Esophagus (tissue), 2 donors: Measurements from ENCODE around the gene PLXNC1. TPM values are rescaled to one million over a fixed set of nuclear protein-coding genes. Genes with fewer than 3 reads are reported as not detected.

Experiments used
- H3K27ac ChIP-seq, 2 donors: one replicate each; pipeline ENCODE4 v1.5.1; 2013; ENCODE audit warnings: low read depth in 2 of 2, mild to moderate bottlenecking in 2 of 2, inconsistent platforms in 1 of 2, low read length in 1 of 2, moderate library complexity in 1 of 2
- H3K27me3 ChIP-seq, 2 donors: one replicate each; pipeline ENCODE4 v1.6.1; 2013; ENCODE audit warnings: low read length in 2 of 2, control low read depth in 1 of 2, mild to moderate bottlenecking in 1 of 2; ENCODE audit not compliant: insufficient read depth in 2 of 2, control insufficient read depth in 1 of 2
- H3K36me3 ChIP-seq, 2 donors: one replicate each; pipeline ENCODE4 v1.6.1; 2013; ENCODE audit warnings: low read length in 1 of 2; ENCODE audit not compliant: control insufficient read depth in 2 of 2, insufficient read depth in 2 of 2
- H3K4me1 ChIP-seq, 2 donors: one replicate each; pipeline ENCODE4 v1.6.1; 2013; ENCODE audit warnings: low read length in 1 of 2; ENCODE audit not compliant: control insufficient read depth in 2 of 2, insufficient read depth in 2 of 2
- H3K4me3 ChIP-seq, 2 donors: one replicate each; pipeline ENCODE4 v1.5.1; 2013; ENCODE audit warnings: low read length in 2 of 2, mild to moderate bottlenecking in 2 of 2, low read depth in 1 of 2, moderate library complexity in 1 of 2
- H3K9me3 ChIP-seq, 2 donors: one replicate each; pipeline ENCODE4 v1.6.1; 2013; ENCODE audit warnings: mild to moderate bottlenecking in 2 of 2, low read depth in 1 of 2, low read length in 1 of 2, moderate library complexity in 1 of 2; ENCODE audit not compliant: control insufficient read depth in 2 of 2, insufficient read depth in 1 of 2
- WGBS, 2 donors: extraction: QIAGEN DNeasy Blood & Tissue Kit; methylation state at CpG; one replicate each; pipeline ENCODE4 v1.1.7; 2013; 5-methylcytosine and 5-hydroxymethylcytosine counted together
- polyA plus RNA-seq, 2 donors: library from polyadenylated mRNA; stranded (reverse); fragments of 200-250 nt; gene quantifications; one replicate each; pipeline ENCODE4 v1.2.3, GENCODE V29; 2013
- donor health status: healthy with polysubstance abuse.
- donor health status: Bipolar disorder and iron deficiency.

PLXNC1 gene
- polyA plus RNA-seq, 2 donors, result 0.24 to 0.41 TPM

DNA sequence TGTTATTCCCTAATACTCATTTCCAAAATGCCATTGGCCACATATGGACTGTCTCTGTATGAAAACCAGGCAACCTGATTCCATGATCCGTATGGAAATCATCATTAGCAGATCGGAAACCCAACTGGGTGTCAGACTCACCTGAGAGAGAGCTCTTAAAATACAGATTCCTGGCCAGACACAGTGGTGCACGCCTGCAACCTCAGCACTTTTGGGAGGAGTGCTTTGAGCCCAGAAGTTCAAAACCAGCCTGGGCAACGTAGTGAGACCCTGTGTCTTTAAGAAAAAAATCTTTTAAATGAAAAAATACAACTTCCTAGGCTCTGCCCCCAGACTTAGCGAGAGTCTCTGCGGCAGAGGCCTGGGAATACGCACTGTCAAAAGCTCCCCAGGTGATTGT, 37.4 kb downstream of the PLXNC1 start:
- Histone ChIP-seq H3K4me3 (no peak overlapping the region), H3K4me1 (no peaks in the 10 kb centered on the region), H3K36me3 (no peaks in the 10 kb centered on the region), H3K9me3 (no peaks in the 10 kb centered on the region), H3K27me3 (no peaks in the 10 kb centered on the region), H3K27ac (no peak overlapping the region)
- 89 to 91% methylated on average over 7 of the region's 7 CpGs for WGBS, 2 donors

DNA sequence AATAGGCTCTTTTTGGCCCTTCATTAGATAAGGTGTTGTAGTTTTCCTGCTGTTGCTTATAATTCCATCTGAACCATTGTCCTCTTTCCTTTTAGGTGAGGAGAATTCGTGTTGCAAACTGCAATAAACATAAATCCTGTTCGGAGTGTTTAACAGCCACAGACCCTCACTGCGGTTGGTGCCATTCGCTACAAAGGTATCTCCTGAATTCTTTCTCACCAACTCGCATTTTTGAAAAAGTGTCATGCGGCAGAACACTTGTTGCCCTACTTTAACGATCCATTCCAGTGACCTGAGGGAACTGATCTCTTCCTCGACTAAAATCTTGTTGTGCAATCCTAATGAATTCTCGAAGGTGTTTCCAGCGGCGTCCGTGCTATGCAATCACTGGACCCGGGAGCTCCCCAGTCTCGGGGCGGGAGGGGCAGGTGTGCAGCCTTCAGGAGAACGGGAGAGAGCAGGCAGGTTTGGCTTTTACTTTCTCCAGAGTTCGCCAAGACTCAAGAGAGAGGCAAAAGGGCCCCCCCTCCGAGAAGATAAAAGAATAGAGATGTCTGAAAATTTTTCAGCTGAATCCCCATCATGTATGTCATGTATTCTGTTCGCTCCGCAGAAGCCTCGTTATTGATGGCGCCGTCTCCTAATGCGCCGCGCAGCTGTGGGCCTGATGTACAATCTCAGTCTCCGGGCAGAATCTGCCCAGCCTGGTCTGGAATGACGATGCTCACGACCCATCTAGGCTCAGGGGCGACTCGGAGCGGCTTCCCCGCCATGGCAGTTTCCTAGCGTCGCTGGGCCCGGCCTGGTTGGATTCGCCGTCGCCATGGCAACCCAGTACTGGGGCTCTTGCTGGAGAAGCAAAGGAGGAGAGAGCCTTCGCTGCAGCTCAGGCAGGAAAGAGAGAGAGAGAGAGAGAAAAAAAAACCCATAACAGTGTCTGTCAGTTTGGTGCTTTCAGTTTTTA, 38.2 kb downstream of the PLXNC1 start:
- no peaks in the 10 kb centered on the region for H3K27me3 ChIP-seq
- no peak overlapping the region for H3K27ac ChIP-seq
- no peaks in the 10 kb centered on the region for H3K9me3 ChIP-seq
- 59 to 63% methylated on average over 40 of the region's 40 CpGs for WGBS, 2 donors
- no peak overlapping the region for H3K4me3 ChIP-seq
- no peaks in the 10 kb centered on the region for H3K4me1 ChIP-seq
- H3K36me3 ChIP-seq, result no peaks in the 10 kb centered on the region

DNA sequence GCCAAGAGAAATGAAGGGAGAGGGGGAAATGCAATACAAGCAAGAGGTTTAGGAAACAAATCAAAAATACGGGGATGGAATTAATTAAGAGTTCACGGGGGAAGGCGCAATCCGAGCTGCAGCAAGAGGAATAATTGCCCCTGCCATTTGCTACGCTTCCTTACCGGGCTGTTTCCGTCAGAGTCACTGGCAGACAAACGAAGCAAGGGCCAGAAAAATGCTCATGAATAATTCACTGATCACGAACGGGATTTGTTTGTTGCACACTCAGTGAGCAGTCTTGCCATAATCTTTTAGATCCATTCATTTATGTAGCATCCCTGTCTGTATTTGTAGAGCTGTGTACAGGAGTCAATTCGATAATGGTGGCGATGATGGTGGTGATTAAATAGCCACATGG, 39.0 kb downstream of the PLXNC1 start:
- no peaks in the 10 kb centered on the region for H3K4me1 ChIP-seq
- no peaks in the 10 kb centered on the region for H3K27me3 ChIP-seq
- H3K4me3 ChIP-seq, result no peak overlapping the region
- H3K9me3 ChIP-seq, result no peaks in the 10 kb centered on the region
- WGBS, 2 donors, result 65 to 69% methylated on average over 12 of the region's 12 CpGs
- H3K27ac ChIP-seq, result no peak overlapping the region
- H3K36me3 ChIP-seq, result no peaks in the 10 kb centered on the region

DNA sequence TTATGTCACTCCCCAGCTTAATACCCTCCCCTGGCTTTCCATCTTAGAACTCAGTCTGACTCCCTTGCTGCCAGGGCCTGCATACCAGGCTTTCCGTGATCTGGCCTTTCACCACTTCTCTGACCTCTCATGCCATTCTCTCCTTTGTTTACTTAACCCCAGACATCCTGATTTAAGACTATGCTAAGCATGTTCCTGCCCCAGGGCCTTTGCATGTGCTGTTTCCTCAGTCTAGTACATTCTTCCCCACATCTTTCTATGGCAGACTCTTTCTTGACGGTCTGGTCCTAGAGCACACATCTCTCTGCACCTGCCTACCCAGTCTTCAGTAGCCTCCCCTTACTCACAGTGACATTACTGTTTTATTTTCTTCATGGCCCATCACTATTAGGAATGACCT, 42.2 kb downstream of the PLXNC1 start:
- Histone ChIP-seq H3K9me3 (peaks cover 2 to 3% of the 10 kb centered on the region in 2 donors), H3K27me3 (no peaks in the 10 kb centered on the region), H3K4me1 (no peaks in the 10 kb centered on the region), H3K27ac (no peak overlapping the region), H3K36me3 (no peaks in the 10 kb centered on the region), H3K4me3 (no peak overlapping the region)
- WGBS, 2 donors, result 45 to 62% methylated on average over 2 of the region's 2 CpGs

DNA sequence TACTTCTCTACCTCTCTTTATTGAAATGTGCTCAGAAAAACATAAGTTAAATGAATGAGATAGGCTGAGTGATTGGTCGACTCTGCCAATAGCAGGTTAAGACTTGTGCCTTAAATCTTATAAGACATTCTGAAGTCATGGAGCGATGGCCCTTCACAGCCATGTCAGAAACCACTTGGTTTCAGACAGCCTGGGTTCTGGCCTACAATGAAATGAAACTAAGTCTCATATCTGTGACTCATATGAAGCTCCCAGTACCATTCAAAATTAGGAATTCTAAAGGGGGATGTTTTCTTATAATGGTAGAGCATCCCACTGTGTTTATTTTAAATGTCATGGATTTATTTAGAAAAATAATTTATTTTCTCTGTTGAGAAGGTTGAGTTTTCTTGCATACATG, 42.6 kb downstream of the PLXNC1 start:
- Histone ChIP-seq H3K9me3 (peaks cover 2 to 3% of the 10 kb centered on the region in 2 donors), H3K4me1 (no peaks in the 10 kb centered on the region), H3K27me3 (no peaks in the 10 kb centered on the region), H3K27ac (no peak overlapping the region), H3K36me3 (no peaks in the 10 kb centered on the region), H3K4me3 (no peak overlapping the region)
- WGBS, 2 donors, result 90 to 97% methylated on average over 2 of the region's 2 CpGs

DNA sequence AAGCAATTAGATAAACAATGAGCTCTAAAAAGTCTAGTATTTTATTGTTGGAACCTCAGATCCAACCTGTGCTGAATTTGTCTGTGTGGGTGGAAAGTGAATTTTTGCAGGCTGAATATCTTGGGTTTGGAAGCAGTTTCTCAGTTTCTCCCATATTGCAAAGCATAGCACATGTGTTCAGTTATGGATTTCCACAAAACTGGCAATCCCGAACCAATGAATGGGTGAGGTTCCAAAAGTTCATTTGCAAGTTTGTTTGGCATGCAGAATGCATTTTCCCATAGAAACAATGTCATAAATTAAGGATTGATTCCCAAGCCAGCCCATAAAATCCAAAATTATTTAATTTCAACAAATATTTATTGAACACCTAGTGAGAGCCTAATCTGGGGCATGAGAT, 43.4 kb downstream of the PLXNC1 start:
- WGBS, 2 donors, result 89 to 97% methylated on average over 1 of the region's 1 CpG
- Histone ChIP-seq H3K9me3 (peaks cover 2 to 3% of the 10 kb centered on the region in 2 donors), H3K27me3 (no peaks in the 10 kb centered on the region), H3K4me1 (no peaks in the 10 kb centered on the region), H3K4me3 (no peak overlapping the region), H3K27ac (no peak overlapping the region), H3K36me3 (no peaks in the 10 kb centered on the region)

DNA sequence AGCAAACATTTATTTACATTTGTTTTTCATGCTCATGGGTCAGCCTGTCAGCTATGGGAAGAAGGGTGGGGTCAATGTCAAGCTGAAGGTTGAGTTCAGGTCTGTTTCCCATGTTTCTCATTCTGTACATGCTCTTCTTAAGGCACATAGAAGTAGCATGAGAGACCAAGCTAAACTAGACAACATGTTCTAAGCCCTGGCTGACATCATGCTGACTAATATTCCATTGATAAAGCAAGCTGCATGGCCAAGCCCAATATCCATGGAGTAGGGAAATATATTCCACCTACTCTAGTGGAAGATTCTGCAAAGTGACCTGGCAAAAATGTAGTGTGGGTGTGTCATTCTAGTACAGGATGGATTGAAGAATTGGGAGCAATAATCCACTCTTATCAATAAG, 44.1 kb downstream of the PLXNC1 start:
- Histone ChIP-seq H3K9me3 (peaks cover 2 to 3% of the 10 kb centered on the region in 2 donors), H3K4me3 (no peak overlapping the region), H3K36me3 (no peaks in the 10 kb centered on the region), H3K27ac (no peak overlapping the region), H3K4me1 (no peaks in the 10 kb centered on the region), H3K27me3 (no peaks in the 10 kb centered on the region)

DNA sequence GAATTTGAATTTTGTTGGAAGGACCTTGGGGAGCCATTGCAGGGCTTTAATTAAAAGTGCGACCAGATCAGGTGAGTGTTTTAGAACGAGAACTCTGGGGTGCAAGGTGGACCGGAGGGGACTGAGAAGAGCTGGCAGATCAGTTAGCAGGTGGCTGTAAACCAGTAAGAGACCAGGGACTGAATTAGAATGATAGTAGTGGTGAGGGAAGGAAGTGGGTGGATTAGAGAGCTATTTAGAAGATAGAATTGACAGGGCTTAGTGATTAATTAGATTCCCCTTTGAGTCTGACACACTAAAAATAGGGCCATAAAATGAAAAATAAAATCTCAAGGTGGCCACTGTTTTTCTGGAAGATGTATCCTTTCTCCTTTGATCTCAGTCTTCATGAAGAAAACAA, 44.8 kb downstream of the PLXNC1 start:
- Histone ChIP-seq H3K4me1 (no peaks in the 10 kb centered on the region), H3K27me3 (no peaks in the 10 kb centered on the region), H3K36me3 (no peaks in the 10 kb centered on the region), H3K4me3 (no peak overlapping the region), H3K27ac (no peak overlapping the region), H3K9me3 (peaks cover 2 to 3% of the 10 kb centered on the region in 2 donors)
- WGBS, 2 donors, result 83 to 87% methylated on average over 3 of the region's 3 CpGs

DNA sequence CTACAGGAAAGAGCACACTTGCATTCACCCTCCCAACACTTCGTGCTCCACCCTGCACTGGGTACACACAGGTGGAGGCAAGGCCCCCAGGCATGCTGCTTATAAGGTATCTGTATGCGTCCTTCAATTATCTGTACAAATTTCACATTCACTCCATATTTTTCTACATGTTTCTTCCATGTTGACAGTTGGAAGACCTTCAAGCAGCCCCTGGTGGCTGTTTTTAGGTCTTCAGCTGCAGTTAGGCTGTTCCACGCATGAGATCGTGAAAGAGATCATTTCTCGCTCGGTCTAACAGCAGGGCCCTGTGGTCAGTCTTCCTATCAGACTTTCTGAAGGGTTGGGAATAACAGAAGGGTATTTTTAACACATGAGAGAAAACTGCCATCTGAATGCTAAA, 47.1 kb downstream of the PLXNC1 start:
- Histone ChIP-seq H3K9me3 (peaks cover 2 to 3% of the 10 kb centered on the region in 2 donors), H3K4me1 (no peaks in the 10 kb centered on the region), H3K36me3 (no peaks in the 10 kb centered on the region), H3K4me3 (no peak overlapping the region), H3K27ac (no peak overlapping the region), H3K27me3 (no peaks in the 10 kb centered on the region)
- 93 to 94% methylated on average over 6 of the region's 6 CpGs for WGBS, 2 donors

DNA sequence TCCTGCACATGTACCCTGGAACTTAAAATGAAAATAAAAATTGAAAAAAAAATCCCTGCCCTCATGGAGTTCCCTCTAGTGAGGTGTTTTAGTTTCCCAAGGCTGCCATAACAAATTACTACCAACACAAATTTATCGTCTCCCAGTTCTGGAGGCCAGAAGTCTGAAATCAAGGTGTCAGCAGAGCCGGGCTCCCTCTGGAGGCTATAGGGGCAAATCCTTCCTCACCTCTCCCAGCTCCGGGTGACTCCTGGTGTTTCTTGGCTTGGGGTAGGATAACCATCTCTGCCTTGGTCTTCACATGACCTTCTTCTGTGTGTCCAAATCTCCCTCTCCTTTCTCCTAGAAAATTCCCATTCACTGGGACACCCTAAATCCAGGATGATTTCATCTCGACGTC, 50.1 kb downstream of the PLXNC1 start:
- 87 to 88% methylated on average over 5 of the region's 5 CpGs for WGBS, 2 donors
- Histone ChIP-seq H3K9me3 (peaks cover 2% of the 10 kb centered on the region in 2 donors), H3K27ac (no peak overlapping the region), H3K27me3 (no peaks in the 10 kb centered on the region), H3K4me1 (no peaks in the 10 kb centered on the region), H3K36me3 (no peaks in the 10 kb centered on the region), H3K4me3 (no peak overlapping the region)
